ENCODE results near the gene MFSD12.

The MFSD12 gene

GRCh38 chr19:3533563-3534216 lies 23.7 kb downstream of the MFSD12 start:
- no peaks in the 10 kb centered on the region for H3K4me1 ChIP-seq (ENCODE audit: low read length)
- H3K4me3 ChIP-seq (ENCODE audit: low read length) = no peak overlapping the region
- H3K27me3 ChIP-seq (replicated peaks; ENCODE audit: insufficient read depth, low read length) = no peaks in the 10 kb centered on the region
- no peaks in the 10 kb centered on the region for H3K36me3 ChIP-seq (replicated peaks; ENCODE audit: insufficient read depth, low read length)
- no peak for TF ChIP-seq CTCF (IDR thresholded peaks at IDR 0.05; ENCODE audit: low read length)
- no peak for TF ChIP-seq EZH2 (optimal IDR thresholded peaks at IDR 0.05; ENCODE audit: low read depth, low read length)
- no peak for TF ChIP-seq EZH2phosphoT487 (IDR thresholded peaks at IDR 0.05; ENCODE audit: low read length)
- H3K79me2 ChIP-seq (ENCODE audit: low read length) = no peaks in the 10 kb centered on the region
- no peak for DNase-seq
- no peak overlapping the region for H3K4me2 ChIP-seq (ENCODE audit: low read depth, low read length)
- H2AFZ ChIP-seq (ENCODE audit: low read length) = no peak overlapping the region
- no peaks in the 10 kb centered on the region for H3K9me3 ChIP-seq (replicated peaks; ENCODE audit: insufficient read depth, low read length)
- no peaks in the 10 kb centered on the region for H3K9me2 ChIP-seq (replicated peaks; ENCODE audit: insufficient read depth, low read length)
- H3K27ac ChIP-seq (ENCODE audit: low read length) = no peak overlapping the region
- H3F3A ChIP-seq (ENCODE audit: insufficient read depth, low read length) = no peaks in the 10 kb centered on the region
- H4K20me1 ChIP-seq (ENCODE audit: insufficient read depth, low read length) = no peaks in the 10 kb centered on the region
- no peak overlapping the region for H3K9ac ChIP-seq (ENCODE audit: low read length)

- H3K4me2 ChIP-seq (ENCODE audit: low read depth, low read length) = no peak overlapping the region
- H3K4me3 ChIP-seq (ENCODE audit: low read length) = no peak overlapping the region
- no peaks in the 10 kb centered on the region for H3K36me3 ChIP-seq (replicated peaks; ENCODE audit: insufficient read depth, low read length)
- TF ChIP-seq EZH2phosphoT487 (IDR thresholded peaks at IDR 0.05; ENCODE audit: low read length) (no peak), EZH2 (optimal IDR thresholded peaks at IDR 0.05; ENCODE audit: low read depth, low read length) (no peak), CTCF (IDR thresholded peaks at IDR 0.05; ENCODE audit: low read length) (no peak)
- H3K27ac ChIP-seq (ENCODE audit: low read length) = no peak overlapping the region
- H3K9me2 ChIP-seq (replicated peaks; ENCODE audit: insufficient read depth, low read length) = no peaks in the 10 kb centered on the region
- DNase-seq = no peak
- no peaks in the 10 kb centered on the region for H3K79me2 ChIP-seq (ENCODE audit: low read length)
- H4K20me1 ChIP-seq (ENCODE audit: insufficient read depth, low read length) = no peaks in the 10 kb centered on the region
- H3K27me3 ChIP-seq (replicated peaks; ENCODE audit: insufficient read depth, low read length) = no peaks in the 10 kb centered on the region
- no peak overlapping the region for H2AFZ ChIP-seq (ENCODE audit: low read length)
- no peaks in the 10 kb centered on the region for H3K4me1 ChIP-seq (ENCODE audit: low read length)
- no peaks in the 10 kb centered on the region for H3F3A ChIP-seq (ENCODE audit: insufficient read depth, low read length)
- H3K9me3 ChIP-seq (replicated peaks; ENCODE audit: insufficient read depth, low read length) = no peaks in the 10 kb centered on the region
- H3K9ac ChIP-seq (ENCODE audit: low read length) = no peak overlapping the region
Measured at GRCh38 chr19:3533033-3533432, 24.4 kb downstream of the MFSD12 start.

- Histone ChIP-seq H3F3A (ENCODE audit: insufficient read depth, low read length) (no peaks in the 10 kb centered on the region), H3K4me2 (ENCODE audit: low read depth, low read length) (no peak overlapping the region), H4K20me1 (ENCODE audit: insufficient read depth, low read length) (no peaks in the 10 kb centered on the region), H3K9ac (ENCODE audit: low read length) (no peak overlapping the region), H3K9me3 (replicated peaks; ENCODE audit: insufficient read depth, low read length) (no peaks in the 10 kb centered on the region), H3K79me2 (ENCODE audit: low read length) (no peaks in the 10 kb centered on the region), H2AFZ (ENCODE audit: low read length) (no peak overlapping the region), H3K4me1 (ENCODE audit: low read length) (no peaks in the 10 kb centered on the region), H3K27ac (ENCODE audit: low read length) (no peak overlapping the region), H3K27me3 (replicated peaks; ENCODE audit: insufficient read depth, low read length) (no peaks in the 10 kb centered on the region), H3K9me2 (replicated peaks; ENCODE audit: insufficient read depth, low read length) (no peaks in the 10 kb centered on the region), H3K36me3 (replicated peaks; ENCODE audit: insufficient read depth, low read length) (no peaks in the 10 kb centered on the region), H3K4me3 (ENCODE audit: low read length) (no peak overlapping the region)
- DNase-seq = no peak
- TF ChIP-seq CTCF (IDR thresholded peaks at IDR 0.05; ENCODE audit: low read length) (no peak), EZH2 (optimal IDR thresholded peaks at IDR 0.05; ENCODE audit: low read depth, low read length) (no peak), EZH2phosphoT487 (IDR thresholded peaks at IDR 0.05; ENCODE audit: low read length) (no peak)
Measured at GRCh38 chr19:3532154-3532786, 25.1 kb downstream of the MFSD12 start.

All from MM.1S (cell line).